Measurements from ENCODE around the gene PTPRCAP.

Gene PTPRCAP

GRCh38 chr11:67438158-67438902, 848 bp upstream of the PTPRCAP start:
- H3K4me3 ChIP-seq (IDR thresholded peaks at IDR 0.05; ENCODE audit: insufficient read depth, low read depth, low read length), result no peak overlapping the region
- TF ChIP-seq CTCF (conservative IDR thresholded peaks at IDR 0.05; ENCODE audit: low read depth, low read length), result no peak
- no peak overlapping the region for H3K4me2 ChIP-seq
- H4K20me1 ChIP-seq (ENCODE audit: insufficient read depth), result no peaks in the 10 kb centered on the region
- H3K36me3 ChIP-seq (ENCODE audit: insufficient read depth), result no peaks in the 10 kb centered on the region
- no peak overlapping the region for H2AFZ ChIP-seq (ENCODE audit: low read depth)
- H3K27me3 ChIP-seq (ENCODE audit: insufficient read depth, low read depth), result no peaks in the 10 kb centered on the region
- no peaks in the 10 kb centered on the region for H3K4me1 ChIP-seq (ENCODE audit: low read depth, poor library complexity, severe bottlenecking)
- no peaks in the 10 kb centered on the region for H3K79me2 ChIP-seq (ENCODE audit: insufficient read depth, low read depth)
- H3K9ac ChIP-seq, result no peak overlapping the region
- no peak overlapping the region for H3K27ac ChIP-seq

DNA sequence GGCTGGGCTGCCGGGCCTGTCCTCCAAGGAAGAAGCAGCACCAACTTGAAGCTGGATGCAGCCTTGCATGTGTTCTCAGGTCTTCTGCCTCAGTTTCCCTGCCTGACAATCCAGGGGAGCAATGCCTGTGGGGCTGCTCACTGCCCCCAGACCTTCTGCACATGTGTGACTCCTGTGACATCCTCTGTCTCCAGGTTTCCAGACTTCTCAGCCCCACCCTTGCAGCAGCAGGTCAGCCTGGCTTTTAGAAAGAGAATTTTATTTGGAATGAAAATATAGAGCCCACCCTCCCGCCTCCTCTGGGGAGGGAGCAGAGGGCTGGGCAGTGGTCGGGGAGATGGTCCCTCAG, 301 bp upstream of the PTPRCAP start:
- no peak overlapping the region for H3K9ac ChIP-seq
- H3K27ac ChIP-seq, result no peak overlapping the region
- no peak for TF ChIP-seq CTCF (conservative IDR thresholded peaks at IDR 0.05; ENCODE audit: low read depth, low read length)
- H3K4me2 ChIP-seq, result no peak overlapping the region
- H2AFZ ChIP-seq (ENCODE audit: low read depth), result no peak overlapping the region
- no peaks in the 10 kb centered on the region for H4K20me1 ChIP-seq (ENCODE audit: insufficient read depth)
- H3K79me2 ChIP-seq (ENCODE audit: insufficient read depth, low read depth), result no peaks in the 10 kb centered on the region
- no peaks in the 10 kb centered on the region for H3K36me3 ChIP-seq (ENCODE audit: insufficient read depth)
- no peak overlapping the region for H3K4me3 ChIP-seq (IDR thresholded peaks at IDR 0.05; ENCODE audit: insufficient read depth, low read depth, low read length)
- H3K27me3 ChIP-seq (ENCODE audit: insufficient read depth, low read depth), result no peaks in the 10 kb centered on the region
- H3K4me1 ChIP-seq (ENCODE audit: low read depth, poor library complexity, severe bottlenecking), result no peaks in the 10 kb centered on the region

- no peak for TF ChIP-seq CTCF (conservative IDR thresholded peaks at IDR 0.05; ENCODE audit: low read depth, low read length)
- Histone ChIP-seq H3K9ac (no peak overlapping the region), H4K20me1 (ENCODE audit: insufficient read depth) (no peaks in the 10 kb centered on the region), H3K4me3 (IDR thresholded peaks at IDR 0.05; ENCODE audit: insufficient read depth, low read depth, low read length) (no peak overlapping the region), H3K4me2 (no peak overlapping the region), H3K4me1 (ENCODE audit: low read depth, poor library complexity, severe bottlenecking) (no peaks in the 10 kb centered on the region), H2AFZ (ENCODE audit: low read depth) (no peak overlapping the region), H3K36me3 (ENCODE audit: insufficient read depth) (no peaks in the 10 kb centered on the region), H3K27me3 (ENCODE audit: insufficient read depth, low read depth) (no peaks in the 10 kb centered on the region), H3K27ac (no peak overlapping the region), H3K79me2 (ENCODE audit: insufficient read depth, low read depth) (no peaks in the 10 kb centered on the region)
These were observed 912 bp downstream of the PTPRCAP start for GRCh38 chr11:67436459-67437081.

DNA sequence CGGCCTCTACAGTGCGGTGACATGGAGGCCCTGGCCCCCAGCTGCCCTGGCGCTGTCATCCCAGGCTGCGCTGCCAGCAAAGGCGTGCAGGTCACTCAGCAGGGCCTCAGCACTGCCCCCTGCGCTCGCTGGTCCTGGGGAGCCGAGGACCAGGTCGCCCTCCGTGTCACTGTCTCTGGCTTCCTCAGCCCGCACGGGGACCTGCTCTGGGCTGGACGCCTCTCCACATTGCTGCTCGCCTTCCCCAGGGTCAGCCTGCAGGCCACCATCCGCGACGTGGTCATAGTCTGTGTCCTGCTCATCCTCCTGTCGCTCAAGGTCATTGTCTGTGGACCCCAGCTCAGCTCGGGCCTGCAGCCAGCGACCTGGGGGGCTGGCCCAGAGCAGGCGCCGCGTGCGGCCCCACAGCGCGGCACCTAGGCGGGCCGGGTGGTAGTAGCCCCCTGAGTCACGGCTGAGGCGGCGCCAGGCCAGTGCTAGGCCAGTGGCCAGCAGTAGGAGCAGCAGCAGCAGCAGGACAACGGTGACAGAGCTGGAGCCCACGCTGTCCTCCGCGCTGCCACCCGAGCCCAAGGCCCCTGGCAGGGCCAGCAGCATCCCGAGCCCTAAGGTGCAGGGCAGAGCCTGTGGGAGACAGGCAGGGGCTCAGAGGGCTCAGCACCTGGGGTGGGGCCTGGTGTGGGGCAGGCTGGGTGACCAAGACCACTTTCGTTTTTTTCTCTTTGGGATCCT, 1.6 kb downstream of the PTPRCAP start:
- H3K4me1 ChIP-seq (ENCODE audit: low read depth, poor library complexity, severe bottlenecking), result no peaks in the 10 kb centered on the region
- no peak overlapping the region for H2AFZ ChIP-seq (ENCODE audit: low read depth)
- no peak overlapping the region for H3K4me3 ChIP-seq (IDR thresholded peaks at IDR 0.05; ENCODE audit: insufficient read depth, low read depth, low read length)
- no peak overlapping the region for H3K9ac ChIP-seq
- H3K4me2 ChIP-seq, result no peak overlapping the region
- no peaks in the 10 kb centered on the region for H4K20me1 ChIP-seq (ENCODE audit: insufficient read depth)
- H3K79me2 ChIP-seq (ENCODE audit: insufficient read depth, low read depth), result no peaks in the 10 kb centered on the region
- H3K36me3 ChIP-seq (ENCODE audit: insufficient read depth), result no peaks in the 10 kb centered on the region
- no peak overlapping the region for H3K27ac ChIP-seq
- TF ChIP-seq CTCF (conservative IDR thresholded peaks at IDR 0.05; ENCODE audit: low read depth, low read length), result no peak
- H3K27me3 ChIP-seq (ENCODE audit: insufficient read depth, low read depth), result no peaks in the 10 kb centered on the region

Measured in KMS-11 (cell line).